Measurements from ENCODE around the gene SP100. TPM values are rescaled to one million over a fixed set of nuclear protein-coding genes. Genes with fewer than 3 reads are reported as not detected.
A peak's percentile ranks its signal among the peaks of the same experiment; 100 is the strongest.

SP100 gene
- total and polyA plus RNA-seq, 2 of the 8 experiments (the other 6 are each of a cell fraction or from before 2014, with no cell fraction given), result 0.06 to 1.1 TPM

DNA sequence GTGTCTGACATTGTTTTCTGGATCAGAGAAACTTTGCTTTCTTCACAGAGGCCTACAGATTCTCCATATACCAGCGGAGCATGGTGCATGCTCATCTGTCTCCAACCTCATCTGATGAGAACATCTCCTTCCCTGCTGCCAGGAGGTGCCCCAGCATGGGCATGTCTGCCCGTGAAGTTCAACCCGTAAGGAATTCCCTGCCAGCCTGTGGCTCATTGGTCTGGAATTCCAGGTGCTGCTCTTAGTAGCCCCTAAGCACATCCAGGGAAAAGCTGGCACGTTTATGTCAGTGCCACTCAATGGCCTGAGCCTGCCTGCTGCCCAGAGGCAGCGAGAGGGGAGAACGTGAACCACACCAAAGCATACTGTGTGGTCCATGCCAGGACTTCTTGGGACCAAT is 1.7 kb upstream of the SP100 start:
- no peak overlapping the region for H3K4ac ChIP-seq (replicated peaks; ENCODE audit: insufficient read length, low read depth, low read length)
- no peak overlapping the region for H3K27ac ChIP-seq (ENCODE audit: low read depth, low read length)
- H2BK5ac ChIP-seq (ENCODE audit: low read depth, low read length), result no peak overlapping the region
- peaks cover 0 to 9% (median under 1%) of the 10 kb centered on the region in 4 experiments; a peak in 1 of 7 replicates for H3K4me1 ChIP-seq (replicated peaks in 1 of 4; ENCODE audit: control insufficient read depth in 3 of 4, insufficient read depth in 4 of 4, low read length in 3 of 4)
- H4K5ac ChIP-seq (ENCODE audit: insufficient read length, low read depth, low read length), result no peak overlapping the region
- ChIA-PET POLR2A (ENCODE audit: partially characterized antibody) (no interaction called here), CTCF (ENCODE audit: partially characterized antibody) (interaction anchor here (0.6 kb wide), 2 partner anchors 13 to 407 kb away, joined by 3 read pairs; no protein-coding TSS in a partner anchor)
- H3K14ac ChIP-seq (ENCODE audit: insufficient read length), result no peak overlapping the region
- no peak overlapping the region for H4K91ac ChIP-seq (replicated peaks; ENCODE audit: insufficient read length, low read length)
- no peaks in the 10 kb centered on the region for H3K9me3 ChIP-seq (ENCODE audit: insufficient read depth in 2 of 2, low read depth in 1 of 2, low read length in 1 of 2)
- H3K4me2 ChIP-seq (ENCODE audit: insufficient read depth in 1 of 2, low read depth in 2 of 2, low read length in 2 of 2), result no peak overlapping the region
- no peak overlapping the region for H2BK15ac ChIP-seq (ENCODE audit: low read length)
- no peak overlapping the region for H3K23ac ChIP-seq (ENCODE audit: insufficient read length)
- H4K20me1 ChIP-seq (replicated peaks in 1 of 2; ENCODE audit: control insufficient read depth in 1 of 2, insufficient read depth in 2 of 2, low read length in 2 of 2), result no peaks in the 10 kb centered on the region
- no peak overlapping the region for H2AFZ ChIP-seq (ENCODE audit: low read length)
- H3K9ac ChIP-seq (replicated peaks in 1 of 4; ENCODE audit: extremely low read depth in 1 of 4, low read depth in 3 of 4, low read length in 3 of 4), result no peak overlapping the region
- H4K8ac ChIP-seq (ENCODE audit: extremely low read depth, insufficient read depth, low read length), result peak overlapping the region; percentile 53; the same call in 1 of the 2 replicates
- no peaks in the 10 kb centered on the region for H3K36me3 ChIP-seq (ENCODE audit: control insufficient read depth in 2 of 4, insufficient read depth in 4 of 4, low read length in 3 of 4)
- no peak overlapping the region for H3K4me3 ChIP-seq (ENCODE audit: extremely low read depth in 1 of 4, insufficient read depth in 2 of 4, low read depth in 3 of 4, low read length in 4 of 4)
- H3K79me2 ChIP-seq (ENCODE audit: control insufficient read depth in 1 of 2, insufficient read depth in 2 of 2, low read length in 2 of 2), result no peaks in the 10 kb centered on the region
- DNase-seq (ENCODE audit: low read depth in 1 of 2, low spot score in 2 of 2) (no peak), FAIRE-seq (no peak)
- no peaks in the 10 kb centered on the region for H3K79me1 ChIP-seq (ENCODE audit: low read depth, low read length)
- no peak overlapping the region for H2BK12ac ChIP-seq (ENCODE audit: low read depth, low read length)
- peaks cover 5 to 29% (median 22%) of the 10 kb centered on the region in 4 experiments for H3K27me3 ChIP-seq (replicated peaks in 1 of 4; ENCODE audit: control insufficient read depth in 3 of 4, extremely low read depth in 1 of 4, insufficient read depth in 3 of 4, low read length in 3 of 4)
- no peak overlapping the region for H2BK20ac ChIP-seq (ENCODE audit: low read length)
- H3K56ac ChIP-seq (replicated peaks; ENCODE audit: insufficient read length, low read depth, low read length), result no peak overlapping the region
- 98% methylated on average over 6 of the region's 6 CpGs; no CpG with 5 or more reads in 1 of the 2 experiments for WGBS, 2 experiments (ENCODE audit: extremely low coverage in 1 of 2, insufficient coverage in 1 of 2, insufficient read length in 1 of 2, insufficient replicate concordance in 2 of 2, low coverage in 1 of 2, low lambda C conversion rate in 2 of 2, missing lambda C conversion rate in 1 of 2)
- peaks cover 7% of the 10 kb centered on the region; the same call in 1 of the 2 replicates for H3K23me2 ChIP-seq (ENCODE audit: low read depth, low read length)
- H3K18ac ChIP-seq (ENCODE audit: extremely low read depth, low read length), result no peak overlapping the region
- no peak for TF ChIP-seq MAFK (IDR thresholded peaks at IDR 0.05; ENCODE audit: low read depth, low read length)
- no peak overlapping the region for H2AK5ac ChIP-seq (ENCODE audit: low read depth, low read length)
- H2BK120ac ChIP-seq (replicated peaks; ENCODE audit: low read depth, low read length), result no peak overlapping the region
